ENCODE data around the gene S1PR2.

The S1PR2 gene

GRCh38 chr19:10230861-10231611 is at the start of gene S1PR2:
Gene S1PR2 (minus strand): TSS chr19:10231331. CDS start chr19:10224905, 6,426 bp downstream.
- no peak for DNase-seq

- peak; percentile 32 for DNase-seq
Observed at GRCh38 chr19:10279737-10280442, 48.8 kb upstream of the S1PR2 start.

- no peak for DNase-seq
Observed at GRCh38 chr19:10278935-10279334, 47.8 kb upstream of the S1PR2 start.

- no peak for DNase-seq
Observed at GRCh38 chr19:10277795-10278589, 46.9 kb upstream of the S1PR2 start.

GRCh38 chr19:10274589-10274988 is 43.5 kb upstream of the S1PR2 start:
- DNase-seq, result no peak

GRCh38 chr19:10271543-10272086 is 40.5 kb upstream of the S1PR2 start:
- DNase-seq, result no peak

GRCh38 chr19:10270616-10271394 is 39.7 kb upstream of the S1PR2 start, which contains the start of gene ICAM1:
Gene ICAM1 (plus strand): TSS chr19:10271120. CDS start chr19:10271160, 40 bp downstream.
- peak; percentile 30 for DNase-seq

- peak; percentile 72 for DNase-seq
Observed at GRCh38 chr19:10270180-10270615, 39.1 kb upstream of the S1PR2 start.

- DNase-seq, result peak; percentile 80
Observed at GRCh38 chr19:10269333-10270179, 38.4 kb upstream of the S1PR2 start.

GRCh38 chr19:10268071-10268470 is 36.9 kb upstream of the S1PR2 start:
- DNase-seq, result no peak

- no peak for DNase-seq
Observed at GRCh38 chr19:10266706-10267105, 35.6 kb upstream of the S1PR2 start.

GRCh38 chr19:10262771-10263170 is 31.6 kb upstream of the S1PR2 start:
- DNase-seq, result no peak

GRCh38 chr19:10260141-10260584 is 29.0 kb upstream of the S1PR2 start:
- DNase-seq, result no peak

GRCh38 chr19:10259162-10259905 is 28.2 kb upstream of the S1PR2 start:
- DNase-seq, result peak; percentile 78

- no peak for DNase-seq
Observed at GRCh38 chr19:10258080-10258710, 27.1 kb upstream of the S1PR2 start.

- no peak for DNase-seq
Observed at GRCh38 chr19:10256970-10257615, 26.0 kb upstream of the S1PR2 start.

- DNase-seq, result no peak
Observed at GRCh38 chr19:10256551-10256950, 25.4 kb upstream of the S1PR2 start.

- no peak for DNase-seq
Observed at GRCh38 chr19:10255358-10255757, 24.2 kb upstream of the S1PR2 start.

GRCh38 chr19:10254244-10254643 is 23.1 kb upstream of the S1PR2 start:
- DNase-seq, result no peak

Data from GDM1 (cell line).